ENCODE results near the gene SLC2A1. TPM values are rescaled to one million over a fixed set of nuclear protein-coding genes. Genes with fewer than 3 reads are reported as not detected.
A peak's percentile ranks its signal among the peaks of the same experiment; 100 is the strongest.

The SLC2A1 gene
- total RNA-seq, 1 experiment from 2014 or later: 327 TPM

DNA sequence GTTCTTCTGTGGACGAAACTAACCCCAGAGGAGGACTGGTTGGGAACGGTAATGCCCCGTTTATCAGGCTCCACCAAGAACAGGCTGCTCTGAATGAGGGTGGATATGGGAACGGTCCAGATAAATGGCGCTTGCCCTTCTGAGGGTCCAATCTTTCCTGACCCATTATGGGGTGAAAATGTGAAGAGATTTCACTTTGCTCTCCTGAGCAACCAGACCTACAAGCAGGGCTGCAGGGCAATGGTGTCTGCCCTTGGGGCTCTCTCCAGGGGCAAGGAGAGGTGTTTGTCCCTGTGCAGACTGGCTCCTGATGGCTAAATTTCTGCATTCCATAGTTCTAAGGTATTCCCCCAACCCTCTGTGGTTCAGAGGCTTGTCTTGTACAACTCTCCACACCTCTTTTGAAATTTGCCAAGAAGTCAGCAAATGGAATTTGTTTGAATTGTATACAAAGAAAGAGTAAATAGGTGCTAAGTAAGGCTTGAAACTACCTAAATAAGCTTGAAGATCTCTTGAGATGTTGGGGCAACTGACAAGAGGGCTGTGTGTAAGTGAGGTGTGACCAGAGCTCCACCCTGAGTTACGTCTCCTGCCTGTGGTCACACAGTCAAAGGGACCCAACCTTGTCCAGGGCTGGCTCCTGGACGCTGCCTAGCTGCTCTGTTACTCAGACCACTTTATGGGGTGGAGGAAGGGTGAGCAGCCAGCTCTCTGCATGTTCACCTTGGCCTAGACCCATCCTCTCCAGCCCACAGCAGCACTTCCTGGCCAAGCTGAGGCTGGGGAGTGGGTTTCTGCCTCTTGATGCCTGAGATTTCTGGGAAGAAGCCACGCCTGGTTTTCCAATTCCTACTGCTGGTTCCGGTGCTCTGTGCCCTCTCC lies 24.8 kb downstream of the SLC2A1 start:
- Histone ChIP-seq H3K4me2 (peak overlapping the region; percentile 70), H3K36me3 (ENCODE audit: low read depth) (peaks cover 11% of the 10 kb centered on the region), H4K20me1 (ENCODE audit: insufficient read depth) (no peaks in the 10 kb centered on the region), H2AFZ (no peak overlapping the region), H3K4me1 (replicated peaks; ENCODE audit: insufficient read depth) (peaks cover 79% of the 10 kb centered on the region), H3F3A (ENCODE audit: insufficient read depth, low read depth) (peaks cover 67% of the 10 kb centered on the region), H3K79me2 (ENCODE audit: low read depth) (peaks cover 73% of the 10 kb centered on the region), H3K27me3 (ENCODE audit: insufficient read depth, low read depth) (no peaks in the 10 kb centered on the region), H3K4me3 (no peak overlapping the region), H3K9me3 (ENCODE audit: insufficient read depth, low read depth) (no peaks in the 10 kb centered on the region), H3K27ac (peak overlapping the region; percentile 69), H3K9me2 (ENCODE audit: insufficient read depth) (no peaks in the 10 kb centered on the region)
- DNase-seq: no peak
- ChIA-PET CTCF (no interaction called here), POLR2A (ENCODE audit: unreplicated experiment) (interaction anchor here (0.5 kb wide), 1 partner anchor 425 kb away, joined by 5 read pairs; the partner anchor contains the start of gene CDC20)
- TF ChIP-seq, protein P1, sequence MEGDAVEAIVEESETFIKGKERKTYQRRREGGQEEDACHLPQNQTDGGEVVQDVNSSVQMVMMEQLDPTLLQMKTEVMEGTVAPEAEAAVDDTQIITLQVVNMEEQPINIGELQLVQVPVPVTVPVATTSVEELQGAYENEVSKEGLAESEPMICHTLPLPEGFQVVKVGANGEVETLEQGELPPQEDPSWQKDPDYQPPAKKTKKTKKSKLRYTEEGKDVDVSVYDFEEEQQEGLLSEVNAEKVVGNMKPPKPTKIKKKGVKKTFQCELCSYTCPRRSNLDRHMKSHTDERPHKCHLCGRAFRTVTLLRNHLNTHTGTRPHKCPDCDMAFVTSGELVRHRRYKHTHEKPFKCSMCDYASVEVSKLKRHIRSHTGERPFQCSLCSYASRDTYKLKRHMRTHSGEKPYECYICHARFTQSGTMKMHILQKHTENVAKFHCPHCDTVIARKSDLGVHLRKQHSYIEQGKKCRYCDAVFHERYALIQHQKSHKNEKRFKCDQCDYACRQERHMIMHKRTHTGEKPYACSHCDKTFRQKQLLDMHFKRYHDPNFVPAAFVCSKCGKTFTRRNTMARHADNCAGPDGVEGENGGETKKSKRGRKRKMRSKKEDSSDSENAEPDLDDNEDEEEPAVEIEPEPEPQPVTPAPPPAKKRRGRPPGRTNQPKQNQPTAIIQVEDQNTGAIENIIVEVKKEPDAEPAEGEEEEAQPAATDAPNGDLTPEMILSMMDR (conservative IDR thresholded peaks at IDR 0.05): no peak
- no peak for TF ChIP-seq EZH2 (IDR thresholded peaks at IDR 0.05; ENCODE audit: low read depth)
- no TSS peak for BruUV-seq (replicated peaks)
- intact Hi-C loops (cut with micrococcal nuclease; ENCODE audit: unreplicated experiment): no loop called here

- H3K4me2 ChIP-seq: peak overlapping the region; percentile 70
- CTCF ChIA-PET: no interaction called here
- H3F3A ChIP-seq (ENCODE audit: insufficient read depth, low read depth): peaks cover 67% of the 10 kb centered on the region
- TF ChIP-seq, protein P1 (conservative IDR thresholded peaks at IDR 0.05): no peak
- no peak for TF ChIP-seq EZH2 (IDR thresholded peaks at IDR 0.05; ENCODE audit: low read depth)
- H3K36me3 ChIP-seq (ENCODE audit: low read depth): peaks cover 14% of the 10 kb centered on the region
- no peaks in the 10 kb centered on the region for H3K9me3 ChIP-seq (ENCODE audit: insufficient read depth, low read depth)
- no TSS peak for BruUV-seq (replicated peaks)
- no peak for DNase-seq
- no peak overlapping the region for H3K4me3 ChIP-seq
- H3K79me2 ChIP-seq (ENCODE audit: low read depth): peaks cover 66% of the 10 kb centered on the region
- H3K27me3 ChIP-seq (ENCODE audit: insufficient read depth, low read depth): no peaks in the 10 kb centered on the region
- H4K20me1 ChIP-seq (ENCODE audit: insufficient read depth): no peaks in the 10 kb centered on the region
- intact Hi-C loops (cut with micrococcal nuclease; ENCODE audit: unreplicated experiment): no loop called here
- POLR2A ChIA-PET (ENCODE audit: unreplicated experiment): no interaction called here
- H2AFZ ChIP-seq: no peak overlapping the region
- H3K4me1 ChIP-seq (replicated peaks; ENCODE audit: insufficient read depth): peaks cover 71% of the 10 kb centered on the region
- H3K27ac ChIP-seq: peak overlapping the region; percentile 69
- H3K9me2 ChIP-seq (ENCODE audit: insufficient read depth): no peaks in the 10 kb centered on the region
These were observed 25.5 kb downstream of the SLC2A1 start for GRCh38 chr1:42933060-42933586.

DNA sequence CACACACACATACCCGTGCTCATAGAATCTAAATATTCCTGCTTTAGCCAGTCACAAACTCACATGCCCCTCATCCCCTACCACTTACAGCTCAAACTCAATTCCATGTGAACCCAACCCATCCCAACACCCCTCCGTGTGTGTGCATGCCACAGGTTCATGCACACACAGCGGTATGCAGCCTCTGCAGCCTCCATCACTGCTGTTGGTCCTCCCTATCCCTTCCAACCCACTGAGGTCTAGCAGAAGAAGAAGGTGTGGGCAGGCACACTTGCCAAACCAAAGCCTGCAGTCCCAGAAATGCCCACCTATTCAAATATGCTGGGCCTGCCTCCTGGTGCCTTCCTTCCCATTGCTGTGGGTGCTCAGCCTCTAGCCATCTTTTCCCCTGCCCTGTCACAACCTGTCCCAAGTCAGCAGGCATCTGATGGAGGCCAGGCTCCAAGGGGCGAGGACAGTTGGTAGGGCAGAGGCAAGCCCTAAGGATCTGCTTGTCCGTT lies 26.2 kb downstream of the SLC2A1 start:
- Histone ChIP-seq H2AFZ (no peak overlapping the region), H3K36me3 (ENCODE audit: low read depth) (peaks cover 20% of the 10 kb centered on the region), H3K4me1 (replicated peaks; ENCODE audit: insufficient read depth) (peaks cover 65% of the 10 kb centered on the region), H3K27ac (peak overlapping the region; percentile 69), H3K79me2 (ENCODE audit: low read depth) (peaks cover 61% of the 10 kb centered on the region), H3K9me2 (ENCODE audit: insufficient read depth) (no peaks in the 10 kb centered on the region), H4K20me1 (ENCODE audit: insufficient read depth) (no peaks in the 10 kb centered on the region), H3F3A (ENCODE audit: insufficient read depth, low read depth) (peaks cover 61% of the 10 kb centered on the region), H3K4me2 (peak overlapping the region; percentile 70), H3K27me3 (ENCODE audit: insufficient read depth, low read depth) (no peaks in the 10 kb centered on the region), H3K9me3 (ENCODE audit: insufficient read depth, low read depth) (no peaks in the 10 kb centered on the region), H3K4me3 (no peak overlapping the region)
- TF ChIP-seq, protein P1 (conservative IDR thresholded peaks at IDR 0.05): no peak
- no peak for TF ChIP-seq EZH2 (IDR thresholded peaks at IDR 0.05; ENCODE audit: low read depth)
- ChIA-PET CTCF (interaction anchor here (0.9 to 1.6 kb wide), 2 partner anchors 24 to 141 kb away, joined by 3 to 7 read pairs; no protein-coding TSS in a partner anchor), POLR2A (ENCODE audit: unreplicated experiment) (interaction anchor here (0.6 to 1.1 kb wide), 3 partner anchors 53 to 362 kb away, joined by 4 to 8 read pairs (median 5); no protein-coding TSS in a partner anchor)
- no TSS peak for BruUV-seq (replicated peaks)
- no peak for DNase-seq
- intact Hi-C loops (cut with micrococcal nuclease; ENCODE audit: unreplicated experiment): loop anchor here (1.0 kb wide), 2 partner anchors 9 to 25 kb away; no protein-coding TSS in a partner anchor

Data from PC-9 (cell line).